ENCODE data around the gene GPA33.

- TF ChIP-seq ZNF8 (CRISPR knock-in tag; IDR thresholded peaks at IDR 0.05): no peak
- no peak for TF ChIP-seq PATZ1 (CRISPR knock-in tag; IDR thresholded peaks at IDR 0.05; ENCODE audit: borderline replicate concordance)
- TF ChIP-seq PPARA (CRISPR knock-in tag; IDR thresholded peaks at IDR 0.05; ENCODE audit: borderline replicate concordance): no peak
- no peak for TF ChIP-seq CREB5 (CRISPR knock-in tag; IDR thresholded peaks at IDR 0.05; ENCODE audit: low read depth)
- no peak for TF ChIP-seq ZNF70 (CRISPR knock-in tag; IDR thresholded peaks at IDR 0.05)
- TF ChIP-seq, protein P1, sequence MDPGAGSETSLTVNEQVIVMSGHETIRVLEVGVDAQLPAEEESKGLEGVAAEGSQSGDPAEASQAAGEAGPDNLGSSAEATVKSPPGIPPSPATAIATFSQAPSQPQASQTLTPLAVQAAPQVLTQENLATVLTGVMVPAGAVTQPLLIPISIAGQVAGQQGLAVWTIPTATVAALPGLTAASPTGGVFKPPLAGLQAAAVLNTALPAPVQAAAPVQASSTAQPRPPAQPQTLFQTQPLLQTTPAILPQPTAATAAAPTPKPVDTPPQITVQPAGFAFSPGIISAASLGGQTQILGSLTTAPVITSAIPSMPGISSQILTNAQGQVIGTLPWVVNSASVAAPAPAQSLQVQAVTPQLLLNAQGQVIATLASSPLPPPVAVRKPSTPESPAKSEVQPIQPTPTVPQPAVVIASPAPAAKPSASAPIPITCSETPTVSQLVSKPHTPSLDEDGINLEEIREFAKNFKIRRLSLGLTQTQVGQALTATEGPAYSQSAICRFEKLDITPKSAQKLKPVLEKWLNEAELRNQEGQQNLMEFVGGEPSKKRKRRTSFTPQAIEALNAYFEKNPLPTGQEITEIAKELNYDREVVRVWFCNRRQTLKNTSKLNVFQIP (CRISPR knock-in tag; IDR thresholded peaks at IDR 0.05; ENCODE audit: borderline replicate concordance, low read depth): no peak
- no peak for TF ChIP-seq RARB (CRISPR knock-in tag; IDR thresholded peaks at IDR 0.05)
- no peak for TF ChIP-seq ESRRG (CRISPR knock-in tag; IDR thresholded peaks at IDR 0.05)
- TF ChIP-seq OSR1 (CRISPR knock-in tag; IDR thresholded peaks at IDR 0.05): no peak
- TF ChIP-seq, protein P2, sequence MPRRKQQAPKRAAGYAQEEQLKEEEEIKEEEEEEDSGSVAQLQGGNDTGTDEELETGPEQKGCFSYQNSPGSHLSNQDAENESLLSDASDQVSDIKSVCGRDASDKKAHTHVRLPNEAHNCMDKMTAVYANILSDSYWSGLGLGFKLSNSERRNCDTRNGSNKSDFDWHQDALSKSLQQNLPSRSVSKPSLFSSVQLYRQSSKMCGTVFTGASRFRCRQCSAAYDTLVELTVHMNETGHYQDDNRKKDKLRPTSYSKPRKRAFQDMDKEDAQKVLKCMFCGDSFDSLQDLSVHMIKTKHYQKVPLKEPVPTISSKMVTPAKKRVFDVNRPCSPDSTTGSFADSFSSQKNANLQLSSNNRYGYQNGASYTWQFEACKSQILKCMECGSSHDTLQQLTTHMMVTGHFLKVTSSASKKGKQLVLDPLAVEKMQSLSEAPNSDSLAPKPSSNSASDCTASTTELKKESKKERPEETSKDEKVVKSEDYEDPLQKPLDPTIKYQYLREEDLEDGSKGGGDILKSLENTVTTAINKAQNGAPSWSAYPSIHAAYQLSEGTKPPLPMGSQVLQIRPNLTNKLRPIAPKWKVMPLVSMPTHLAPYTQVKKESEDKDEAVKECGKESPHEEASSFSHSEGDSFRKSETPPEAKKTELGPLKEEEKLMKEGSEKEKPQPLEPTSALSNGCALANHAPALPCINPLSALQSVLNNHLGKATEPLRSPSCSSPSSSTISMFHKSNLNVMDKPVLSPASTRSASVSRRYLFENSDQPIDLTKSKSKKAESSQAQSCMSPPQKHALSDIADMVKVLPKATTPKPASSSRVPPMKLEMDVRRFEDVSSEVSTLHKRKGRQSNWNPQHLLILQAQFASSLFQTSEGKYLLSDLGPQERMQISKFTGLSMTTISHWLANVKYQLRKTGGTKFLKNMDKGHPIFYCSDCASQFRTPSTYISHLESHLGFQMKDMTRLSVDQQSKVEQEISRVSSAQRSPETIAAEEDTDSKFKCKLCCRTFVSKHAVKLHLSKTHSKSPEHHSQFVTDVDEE (CRISPR knock-in tag; IDR thresholded peaks at IDR 0.05): no peak
Observed at GRCh38 chr1:167114725-167115124, 24.5 kb upstream of the GPA33 start.
